ENCODE measurements around the gene CDC20.
A peak's percentile ranks its signal among the peaks of the same experiment; 100 is the strongest.

The CDC20 gene

GRCh38 chr1:43358121-43358745, 548 bp upstream of the CDC20 start:
- H3K27ac ChIP-seq, result peak overlapping the region; percentile 77
- H2AFZ ChIP-seq, result peak overlapping the region; percentile 97
- no peaks in the 10 kb centered on the region for H3K9me3 ChIP-seq (ENCODE audit: control insufficient read depth, low read length)
- no peak overlapping the region for H3K9ac ChIP-seq
- no peaks in the 10 kb centered on the region for H3K36me3 ChIP-seq (ENCODE audit: control insufficient read depth, insufficient read depth, low read length)
- no peak for TF ChIP-seq CTCF (IDR thresholded peaks at IDR 0.05)
- peak overlapping the region; percentile 90 for H3K4me3 ChIP-seq (ENCODE audit: low read depth, low read length)
- peak overlapping the region; percentile 99 for H3K4me2 ChIP-seq (ENCODE audit: low read length)
- no peaks in the 10 kb centered on the region for H3K79me2 ChIP-seq
- no peaks in the 10 kb centered on the region for H3K27me3 ChIP-seq (ENCODE audit: control insufficient read depth, insufficient read depth, low read length)
- no peaks in the 10 kb centered on the region for H3K4me1 ChIP-seq

GRCh38 chr1:43359696-43360095, 915 bp downstream of the CDC20 start:
- Histone ChIP-seq H3K9me3 (ENCODE audit: control insufficient read depth, low read length) (no peaks in the 10 kb centered on the region), H3K4me2 (ENCODE audit: low read length) (no peak overlapping the region), H3K27ac (no peak overlapping the region), H3K79me2 (no peaks in the 10 kb centered on the region), H3K36me3 (ENCODE audit: control insufficient read depth, insufficient read depth, low read length) (no peaks in the 10 kb centered on the region), H3K9ac (no peak overlapping the region), H3K27me3 (ENCODE audit: control insufficient read depth, insufficient read depth, low read length) (no peaks in the 10 kb centered on the region), H2AFZ (no peak overlapping the region), H3K4me1 (no peaks in the 10 kb centered on the region), H3K4me3 (ENCODE audit: low read depth, low read length) (no peak overlapping the region)
- TF ChIP-seq CTCF (IDR thresholded peaks at IDR 0.05), result no peak

GRCh38 chr1:43360616-43361015, 1.8 kb downstream of the CDC20 start:
- H3K4me1 ChIP-seq, result no peaks in the 10 kb centered on the region
- H3K27ac ChIP-seq, result no peak overlapping the region
- no peaks in the 10 kb centered on the region for H3K36me3 ChIP-seq (ENCODE audit: control insufficient read depth, insufficient read depth, low read length)
- H3K9ac ChIP-seq, result no peak overlapping the region
- no peaks in the 10 kb centered on the region for H3K27me3 ChIP-seq (ENCODE audit: control insufficient read depth, insufficient read depth, low read length)
- no peak overlapping the region for H2AFZ ChIP-seq
- no peak overlapping the region for H3K4me3 ChIP-seq (ENCODE audit: low read depth, low read length)
- H3K9me3 ChIP-seq (ENCODE audit: control insufficient read depth, low read length), result no peaks in the 10 kb centered on the region
- no peak overlapping the region for H3K4me2 ChIP-seq (ENCODE audit: low read length)
- no peak for TF ChIP-seq CTCF (IDR thresholded peaks at IDR 0.05)
- H3K79me2 ChIP-seq, result no peaks in the 10 kb centered on the region

GRCh38 chr1:43363283-43363934, 4.6 kb downstream of the CDC20 start:
- Histone ChIP-seq H3K27me3 (ENCODE audit: control insufficient read depth, insufficient read depth, low read length) (no peaks in the 10 kb centered on the region), H3K79me2 (no peaks in the 10 kb centered on the region), H2AFZ (no peak overlapping the region), H3K9me3 (ENCODE audit: control insufficient read depth, low read length) (no peaks in the 10 kb centered on the region), H3K4me2 (ENCODE audit: low read length) (no peak overlapping the region), H3K9ac (no peak overlapping the region), H3K27ac (no peak overlapping the region), H3K36me3 (ENCODE audit: control insufficient read depth, insufficient read depth, low read length) (no peaks in the 10 kb centered on the region), H3K4me3 (ENCODE audit: low read depth, low read length) (no peak overlapping the region), H3K4me1 (no peaks in the 10 kb centered on the region)
- TF ChIP-seq CTCF (IDR thresholded peaks at IDR 0.05), result no peak
